Sigmoid colon (tissue), 7 donors: ENCODE results near the gene PSMG4. TPM values are rescaled to one million over a fixed set of nuclear protein-coding genes. Genes with fewer than 3 reads are reported as not detected.

Experiments used
- DNase-seq: peaks from one replicate; pipeline ENCODE4 v3.0.0-alpha.2; 2019
- H3K27ac ChIP-seq, 4 donors: fragments of 200-600 bp; sonication (generic); one replicate each; pipeline ENCODE4 v1.5.1; 2016 to 2019; ENCODE audit warnings: mild to moderate bottlenecking in 1 of 4
- H3K27me3 ChIP-seq, 3 donors: fragments of 200-600 bp; sonication (generic); one replicate each; pipeline ENCODE4 v1.5.1; 2019; ENCODE audit warnings: mild to moderate bottlenecking in 1 of 3
- H3K36me3 ChIP-seq, 4 donors: fragments of 200-600 bp; sonication (generic); one replicate each; pipeline ENCODE4 v1.5.1; 2016 to 2019
- H3K4me1 ChIP-seq, 4 donors: fragments of 200-600 bp; sonication (generic); one replicate each; pipeline ENCODE4 v1.5.1; 2017 to 2019
- H3K4me3 ChIP-seq, 4 donors: fragments of 200-600 bp; sonication (generic); one replicate each; pipeline ENCODE4 v1.5.1; 2017 to 2019; ENCODE audit warnings: mild to moderate bottlenecking in 2 of 4, moderate library complexity in 1 of 4
- H3K9me3 ChIP-seq, 4 donors: fragments of 200-600 bp in 3 of 4; sonication (generic) in 3 of 4; one replicate each; pipeline versions ENCODE4 v1.5.1 to v1.6.1; 2013 to 2019
- EP300 ChIP-seq, 4 donors: sonication (generic); formaldehyde crosslinking; IDR thresholded peaks; one replicate each; pipeline ENCODE4 v1.6.1; 2017; ENCODE audit warnings: antibody characterized with exemption in 4 of 4
- POLR2A ChIP-seq, 2 donors: fragments of 450-650 bp; IDR thresholded peaks; one replicate each; pipeline ENCODE4 v1.6.1; 2016; ENCODE audit warnings: antibody characterized with exemption in 2 of 2, mild to moderate bottlenecking in 2 of 2, moderate library complexity in 2 of 2
- POLR2AphosphoS5 ChIP-seq, 4 donors: sonication (generic); formaldehyde crosslinking; IDR thresholded peaks; one replicate each; pipeline ENCODE4 v1.6.1; 2017; ENCODE audit warnings: antibody characterized with exemption in 4 of 4
- WGBS, 2 donors: extraction: QIAGEN DNeasy Blood & Tissue Kit; methylation state at CpG; one replicate each; pipeline ENCODE4 v1.1.7; 2013; 5-methylcytosine and 5-hydroxymethylcytosine counted together
- intact Hi-C: fragments of 100-400 bp; cut with DNase I; formaldehyde crosslinking; loops from one replicate; pipeline ENCODE4 v1.15.1; 2023
- polyA plus RNA-seq, 3 donors: library from polyadenylated mRNA; stranded (reverse); fragments of 200-250 nt; gene quantifications; one replicate each; pipeline ENCODE4 v1.2.3, GENCODE V29; 2013
- total RNA-seq, 4 donors: library from RNA; depleted of rRNA; stranded (reverse); fragments of >200 nt; gene quantifications; one replicate each; pipeline ENCODE4 v1.1.0, GENCODE V29; 2016
- TF ChIP-seq, protein P1 (sequence below), 4 experiments: fragments of 450-650 bp in 3 of 4; fragments of 200-600 bp in 1 of 4; IDR thresholded peaks; one replicate each; pipeline ENCODE4 v1.5.1; 2016 to 2019; ENCODE audit warnings: antibody characterized with exemption in 4 of 4, mild to moderate bottlenecking in 3 of 4, moderate library complexity in 2 of 4
- donor health status: healthy with polysubstance abuse.
- donor health status: Bipolar disorder and iron deficiency.
- donor health status: healthy.

Gene PSMG4
- total and polyA plus RNA-seq, 7 donors = 14.6 to 39.0 (median 30.0) TPM

DNA sequence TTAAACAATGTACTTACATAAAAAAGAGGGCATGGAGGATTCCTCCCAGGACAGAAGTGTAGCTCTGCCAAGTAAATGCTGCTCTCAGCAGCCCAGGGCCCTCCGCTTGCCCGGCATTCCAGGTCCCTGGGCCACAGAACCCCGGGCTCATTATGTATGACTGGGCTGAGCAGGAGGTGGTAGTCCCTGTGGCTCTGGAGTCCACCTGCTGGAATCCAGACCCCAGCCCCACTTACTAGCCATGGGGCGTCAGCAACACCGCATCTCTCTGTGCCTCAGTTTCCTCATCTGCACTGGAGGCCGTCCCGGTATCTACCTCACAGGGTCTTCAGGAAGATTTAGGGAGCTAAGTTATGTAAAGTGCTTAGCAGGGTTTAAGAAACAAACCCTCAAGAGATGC lies 55.4 kb downstream of the PSMG4 start:
- no peak overlapping the region for H3K4me3 ChIP-seq

GRCh38 chr6:3314621-3315467 lies 56.1 kb downstream of the PSMG4 start:
- 90 to 92% methylated on average over 20 of the region's 20 CpGs for WGBS, 2 donors
- no peak overlapping the region for H3K27ac ChIP-seq
- H3K4me1 ChIP-seq = peaks cover 0 to 6% (median 0%) of the 10 kb centered on the region in 4 donors
- H3K9me3 ChIP-seq = no peaks in the 10 kb centered on the region
- intact Hi-C loops = no loop called here
- H3K36me3 ChIP-seq = no peaks in the 10 kb centered on the region
- DNase-seq = peak; percentile 22
- no peak overlapping the region for H3K4me3 ChIP-seq
- TF ChIP-seq POLR2AphosphoS5 (IDR thresholded peaks at IDR 0.05) (no peak), EP300 (IDR thresholded peaks at IDR 0.05) (no peak), POLR2A (IDR thresholded peaks at IDR 0.05) (no peak)
- TF ChIP-seq, protein P1, sequence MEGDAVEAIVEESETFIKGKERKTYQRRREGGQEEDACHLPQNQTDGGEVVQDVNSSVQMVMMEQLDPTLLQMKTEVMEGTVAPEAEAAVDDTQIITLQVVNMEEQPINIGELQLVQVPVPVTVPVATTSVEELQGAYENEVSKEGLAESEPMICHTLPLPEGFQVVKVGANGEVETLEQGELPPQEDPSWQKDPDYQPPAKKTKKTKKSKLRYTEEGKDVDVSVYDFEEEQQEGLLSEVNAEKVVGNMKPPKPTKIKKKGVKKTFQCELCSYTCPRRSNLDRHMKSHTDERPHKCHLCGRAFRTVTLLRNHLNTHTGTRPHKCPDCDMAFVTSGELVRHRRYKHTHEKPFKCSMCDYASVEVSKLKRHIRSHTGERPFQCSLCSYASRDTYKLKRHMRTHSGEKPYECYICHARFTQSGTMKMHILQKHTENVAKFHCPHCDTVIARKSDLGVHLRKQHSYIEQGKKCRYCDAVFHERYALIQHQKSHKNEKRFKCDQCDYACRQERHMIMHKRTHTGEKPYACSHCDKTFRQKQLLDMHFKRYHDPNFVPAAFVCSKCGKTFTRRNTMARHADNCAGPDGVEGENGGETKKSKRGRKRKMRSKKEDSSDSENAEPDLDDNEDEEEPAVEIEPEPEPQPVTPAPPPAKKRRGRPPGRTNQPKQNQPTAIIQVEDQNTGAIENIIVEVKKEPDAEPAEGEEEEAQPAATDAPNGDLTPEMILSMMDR (IDR thresholded peaks at IDR 0.05) = no peak
- no peaks in the 10 kb centered on the region for H3K27me3 ChIP-seq

More for the DNA sequence above, 55.4 kb downstream of the PSMG4 start:
- 91 to 98% methylated on average over 7 of the region's 7 CpGs for WGBS, 2 donors
- H3K27me3 ChIP-seq = no peaks in the 10 kb centered on the region
- peaks cover 0 to 6% (median 0%) of the 10 kb centered on the region in 4 donors for H3K4me1 ChIP-seq
- no peak for TF ChIP-seq EP300 (IDR thresholded peaks at IDR 0.05)
- TF ChIP-seq, protein P1 (IDR thresholded peaks at IDR 0.05) = no peak
- TF ChIP-seq POLR2A (IDR thresholded peaks at IDR 0.05) = no peak
- TF ChIP-seq POLR2AphosphoS5 (IDR thresholded peaks at IDR 0.05) = no peak
- intact Hi-C loops = no loop called here
- no peaks in the 10 kb centered on the region for H3K9me3 ChIP-seq
- DNase-seq = peak; percentile 33
- H3K27ac ChIP-seq = no peak overlapping the region
- H3K36me3 ChIP-seq = no peaks in the 10 kb centered on the region

DNA sequence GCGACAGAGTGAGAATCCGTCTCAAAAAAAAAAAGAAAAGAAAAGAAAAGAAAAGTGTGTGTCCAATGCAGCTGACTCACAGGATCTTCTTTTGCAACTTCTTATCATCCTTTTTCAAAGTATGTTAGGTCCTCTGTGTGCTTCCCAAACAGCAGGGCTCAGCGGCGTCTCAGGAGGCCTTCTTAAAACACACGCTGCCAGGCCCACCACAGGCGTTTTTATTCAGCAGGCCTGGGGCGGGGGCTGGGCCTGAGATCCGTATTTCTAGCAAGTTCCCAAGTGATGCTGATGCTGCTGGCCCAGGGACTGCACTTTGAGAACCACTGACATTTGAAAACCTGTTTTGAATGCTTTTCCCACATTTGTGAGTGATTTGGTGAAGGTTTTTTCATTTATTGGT lies 57.1 kb downstream of the PSMG4 start:
- Histone ChIP-seq H3K4me3 (no peak overlapping the region), H3K27me3 (no peaks in the 10 kb centered on the region), H3K36me3 (no peaks in the 10 kb centered on the region), H3K9me3 (no peaks in the 10 kb centered on the region), H3K4me1 (peaks cover 0 to under 1% (median 0%) of the 10 kb centered on the region in 4 donors), H3K27ac (no peak overlapping the region)
- TF ChIP-seq POLR2AphosphoS5 (IDR thresholded peaks at IDR 0.05) = no peak
- 85 to 88% methylated on average over 8 of the region's 8 CpGs for WGBS, 2 donors
- peak; percentile 44 for DNase-seq
- intact Hi-C loops = no loop called here

DNA sequence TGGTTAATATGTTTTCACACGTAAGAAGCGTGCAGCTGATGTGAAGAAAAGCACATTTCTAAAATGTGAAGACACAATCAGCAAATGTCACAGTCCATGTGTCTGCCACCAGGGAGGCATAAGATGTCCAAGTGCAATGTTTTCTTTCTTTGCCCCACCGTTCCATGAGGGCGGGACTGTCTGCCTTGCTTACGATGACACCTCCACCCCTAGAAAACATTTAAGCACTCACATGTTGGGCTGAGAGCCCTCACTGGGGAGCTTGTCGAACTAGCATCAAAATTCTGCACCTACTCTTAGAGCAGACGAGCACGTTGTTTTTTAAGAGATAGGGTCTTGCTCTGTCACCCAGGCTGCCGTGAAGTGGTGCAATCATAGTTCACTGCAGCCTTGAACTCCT lies 57.6 kb downstream of the PSMG4 start:
- Histone ChIP-seq H3K27me3 (no peaks in the 10 kb centered on the region), H3K36me3 (no peaks in the 10 kb centered on the region), H3K4me1 (no peaks in the 10 kb centered on the region), H3K27ac (no peak overlapping the region), H3K4me3 (no peak overlapping the region), H3K9me3 (no peaks in the 10 kb centered on the region)
- intact Hi-C loops = no loop called here
- TF ChIP-seq POLR2A (IDR thresholded peaks at IDR 0.05) (no peak), EP300 (IDR thresholded peaks at IDR 0.05) (no peak), POLR2AphosphoS5 (IDR thresholded peaks at IDR 0.05) (no peak)
- TF ChIP-seq, protein P1 (IDR thresholded peaks at IDR 0.05) = no peak
- WGBS, 2 donors = 90 to 93% methylated on average over 9 of the region's 9 CpGs
- DNase-seq = peak; percentile 17

DNA sequence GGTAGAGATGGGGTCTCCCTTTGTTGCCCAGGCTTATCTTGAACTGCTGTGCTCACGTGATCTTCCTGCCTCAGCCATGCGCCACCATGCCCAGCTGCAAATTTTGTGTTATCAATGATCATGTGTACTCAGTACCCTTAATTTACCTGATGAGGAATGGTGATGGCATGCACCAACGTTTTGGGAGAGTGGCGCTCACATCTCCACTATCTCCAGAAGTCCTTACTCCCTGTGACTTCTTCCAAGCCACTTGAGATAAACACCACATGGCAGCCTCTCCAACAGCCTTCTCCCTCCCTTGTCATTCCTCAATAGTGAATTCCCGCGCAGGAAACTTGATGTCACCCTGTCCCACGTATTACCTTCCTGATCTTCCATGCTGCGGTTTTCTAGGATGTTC lies 58.1 kb downstream of the PSMG4 start:
- intact Hi-C loops = no loop called here
- H3K4me1 ChIP-seq = no peaks in the 10 kb centered on the region
- H3K27ac ChIP-seq = no peak overlapping the region
- H3K9me3 ChIP-seq = no peaks in the 10 kb centered on the region
- H3K4me3 ChIP-seq = no peak overlapping the region
- H3K27me3 ChIP-seq = no peaks in the 10 kb centered on the region
- TF ChIP-seq, protein P1 (IDR thresholded peaks at IDR 0.05) = no peak
- TF ChIP-seq POLR2A (IDR thresholded peaks at IDR 0.05) (no peak), EP300 (IDR thresholded peaks at IDR 0.05) (no peak), POLR2AphosphoS5 (IDR thresholded peaks at IDR 0.05) (no peak)
- no peaks in the 10 kb centered on the region for H3K36me3 ChIP-seq
- DNase-seq = peak; percentile 29
- 81 to 93% methylated on average over 8 of the region's 8 CpGs for WGBS, 2 donors

Other genes with a start within 250 kb of the PSMG4 start
- 10 to 100 TPM; 19.7 to 27.3 (median 22.7) TPM for gene RIPK1, start 190.5 kb upstream of the PSMG4 start, total RNA-seq
- gene RIPK1, start 190.5 kb upstream of the PSMG4 start, polyA plus RNA-seq = 10 to 100 TPM; 20.4 to 23.8 (median 20.7) TPM
- gene BPHL, start 140.2 kb upstream of the PSMG4 start, total RNA-seq = 10 to 100 TPM in 2 of 4 donors, 1 to 10 TPM in 2; 8.6 to 11.1 (median 10.5) TPM
- 10 to 100 TPM; 10.1 to 28.9 (median 20.4) TPM for gene BPHL, start 140.2 kb upstream of the PSMG4 start, polyA plus RNA-seq
- gene TUBB2A, start 101.4 kb upstream of the PSMG4 start, total RNA-seq = 100 to 1,000 TPM in 1 of 4 donors, 10 to 100 TPM in 3; 54.5 to 106 (median 97.9) TPM
- 10 to 100 TPM; 41.4 to 50.9 (median 41.8) TPM for gene TUBB2A, start 101.4 kb upstream of the PSMG4 start, polyA plus RNA-seq
- gene TUBB2B, start 31.3 kb upstream of the PSMG4 start, total RNA-seq = 10 to 100 TPM; 12.7 to 24.9 (median 23.0) TPM
- gene TUBB2B, start 31.3 kb upstream of the PSMG4 start, polyA plus RNA-seq = 10 to 100 TPM in 1 of 3 donors, 1 to 10 TPM in 2; 2.3 to 11.2 (median 2.4) TPM
- 10 to 100 TPM in 2 of 4 donors, 1 to 10 TPM in 2; 8.1 to 16.9 (median 10.7) TPM for gene SLC22A23, start 198.1 kb downstream of the PSMG4 start, total RNA-seq
- gene SLC22A23, start 198.1 kb downstream of the PSMG4 start, polyA plus RNA-seq = 10 to 100 TPM; 12.0 to 18.7 (median 13.9) TPM